ENCODE data around the gene KCNJ15. TPM values are rescaled to one million over a fixed set of nuclear protein-coding genes. Genes with fewer than 3 reads are reported as not detected.

KCNJ15 gene
- total RNA-seq, 4 donors from 2014 or later, result 0.14 to 0.16 TPM; not detected in 2

DNA sequence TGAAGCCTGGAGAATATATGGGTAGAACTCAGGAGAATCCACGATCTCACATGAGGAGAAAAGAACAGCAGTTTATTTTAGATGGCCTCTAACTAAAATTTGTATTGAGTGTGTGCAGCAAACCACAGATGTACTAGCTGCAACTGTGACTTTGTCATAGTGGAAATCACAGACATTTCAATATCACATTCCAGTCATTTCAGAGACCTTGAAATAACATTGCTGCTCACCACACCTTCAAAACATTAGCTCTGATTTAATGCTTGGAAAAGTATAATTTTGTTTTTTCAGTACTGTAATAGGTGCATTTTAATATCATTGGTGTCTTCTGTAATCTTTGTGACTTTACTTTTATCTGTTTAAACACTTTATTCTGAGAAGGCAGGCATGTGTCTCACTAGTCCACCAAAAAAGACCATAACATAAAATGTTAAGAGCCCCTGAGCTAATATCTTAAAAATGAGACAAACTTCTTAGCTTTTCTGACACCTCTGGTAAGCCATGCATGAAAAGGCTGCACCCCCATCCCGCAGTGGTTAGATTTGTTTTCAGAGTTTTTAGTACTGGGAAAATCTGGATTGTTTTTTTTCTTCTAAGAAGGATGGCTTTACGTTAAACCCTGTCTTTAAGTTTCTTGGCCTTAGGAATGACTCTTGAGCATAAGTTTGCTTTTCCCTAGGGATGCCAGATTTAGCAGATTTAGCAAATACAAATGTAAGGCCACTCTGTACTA, 30.1 kb downstream of the KCNJ15 start:
- in situ Hi-C loops (cut with MboI; ENCODE audit: low pct_ligation_motif_present in 1 of 4, low pct_unique_long_range_greater_than_20kb in 1 of 4, low sequenced_read_pairs in 3 of 4) (no loop called here), intact Hi-C loops (cut with DNase I; ENCODE audit: low total_unique reads) (no loop called here)
- H3K4me3 ChIP-seq, result no peak overlapping the region
- no peak for DNase-seq
- H3K4me1 ChIP-seq, result peaks cover 0 to 9% (median 0%) of the 10 kb centered on the region in 4 donors
- TF ChIP-seq POLR2AphosphoS5 (IDR thresholded peaks at IDR 0.05), result no peak
- no peak overlapping the region for H3K27ac ChIP-seq
- H3K9me3 ChIP-seq, result no peaks in the 10 kb centered on the region
- WGBS, 2 donors (ENCODE audit: low coverage in 1 of 2), result 75 to 77% methylated on average over 2 to 3 of the region's 3 CpGs
- H3K36me3 ChIP-seq, result no peaks in the 10 kb centered on the region
- no peaks in the 10 kb centered on the region for H3K27me3 ChIP-seq

DNA sequence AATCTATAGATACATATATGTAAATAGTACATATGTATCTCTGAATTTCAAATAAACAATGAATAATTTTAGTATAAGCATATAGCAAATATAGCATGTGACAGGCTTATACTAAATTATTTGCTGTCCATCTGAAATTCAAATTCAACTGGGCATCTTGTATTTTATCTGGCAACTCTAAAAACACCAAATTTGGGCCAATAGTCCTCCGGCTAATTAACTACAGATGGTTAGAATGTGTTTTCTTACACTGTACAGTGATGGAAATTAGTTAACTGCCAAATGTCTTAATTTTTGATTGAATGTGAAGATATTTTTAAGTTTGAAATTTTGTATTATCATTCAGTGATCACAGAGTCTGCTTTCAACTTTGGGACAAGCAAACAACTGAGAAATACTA, 30.7 kb downstream of the KCNJ15 start:
- no peaks in the 10 kb centered on the region for H3K27me3 ChIP-seq
- TF ChIP-seq POLR2AphosphoS5 (IDR thresholded peaks at IDR 0.05) (no peak), EP300 (IDR thresholded peaks at IDR 0.05; ENCODE audit: low read depth) (no peak), POLR2A (IDR thresholded peaks at IDR 0.05) (no peak)
- TF ChIP-seq, protein P1, sequence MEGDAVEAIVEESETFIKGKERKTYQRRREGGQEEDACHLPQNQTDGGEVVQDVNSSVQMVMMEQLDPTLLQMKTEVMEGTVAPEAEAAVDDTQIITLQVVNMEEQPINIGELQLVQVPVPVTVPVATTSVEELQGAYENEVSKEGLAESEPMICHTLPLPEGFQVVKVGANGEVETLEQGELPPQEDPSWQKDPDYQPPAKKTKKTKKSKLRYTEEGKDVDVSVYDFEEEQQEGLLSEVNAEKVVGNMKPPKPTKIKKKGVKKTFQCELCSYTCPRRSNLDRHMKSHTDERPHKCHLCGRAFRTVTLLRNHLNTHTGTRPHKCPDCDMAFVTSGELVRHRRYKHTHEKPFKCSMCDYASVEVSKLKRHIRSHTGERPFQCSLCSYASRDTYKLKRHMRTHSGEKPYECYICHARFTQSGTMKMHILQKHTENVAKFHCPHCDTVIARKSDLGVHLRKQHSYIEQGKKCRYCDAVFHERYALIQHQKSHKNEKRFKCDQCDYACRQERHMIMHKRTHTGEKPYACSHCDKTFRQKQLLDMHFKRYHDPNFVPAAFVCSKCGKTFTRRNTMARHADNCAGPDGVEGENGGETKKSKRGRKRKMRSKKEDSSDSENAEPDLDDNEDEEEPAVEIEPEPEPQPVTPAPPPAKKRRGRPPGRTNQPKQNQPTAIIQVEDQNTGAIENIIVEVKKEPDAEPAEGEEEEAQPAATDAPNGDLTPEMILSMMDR (IDR thresholded peaks at IDR 0.05), result no peak
- WGBS, 2 donors (ENCODE audit: low coverage in 1 of 2), result 83 to 98% methylated on average over 1 of the region's 1 CpG
- in situ Hi-C loops (cut with MboI; ENCODE audit: low pct_ligation_motif_present in 1 of 4, low pct_unique_long_range_greater_than_20kb in 1 of 4, low sequenced_read_pairs in 3 of 4), result no loop called here
- no peak overlapping the region for H3K4me3 ChIP-seq
- no peak overlapping the region for H3K27ac ChIP-seq
- intact Hi-C loops (cut with DNase I; ENCODE audit: low total_unique reads), result no loop called here
- H3K4me1 ChIP-seq, result peaks cover 0 to 9% (median 0%) of the 10 kb centered on the region in 4 donors
- no peaks in the 10 kb centered on the region for H3K9me3 ChIP-seq
- no peak for DNase-seq
- H3K36me3 ChIP-seq, result no peaks in the 10 kb centered on the region

DNA sequence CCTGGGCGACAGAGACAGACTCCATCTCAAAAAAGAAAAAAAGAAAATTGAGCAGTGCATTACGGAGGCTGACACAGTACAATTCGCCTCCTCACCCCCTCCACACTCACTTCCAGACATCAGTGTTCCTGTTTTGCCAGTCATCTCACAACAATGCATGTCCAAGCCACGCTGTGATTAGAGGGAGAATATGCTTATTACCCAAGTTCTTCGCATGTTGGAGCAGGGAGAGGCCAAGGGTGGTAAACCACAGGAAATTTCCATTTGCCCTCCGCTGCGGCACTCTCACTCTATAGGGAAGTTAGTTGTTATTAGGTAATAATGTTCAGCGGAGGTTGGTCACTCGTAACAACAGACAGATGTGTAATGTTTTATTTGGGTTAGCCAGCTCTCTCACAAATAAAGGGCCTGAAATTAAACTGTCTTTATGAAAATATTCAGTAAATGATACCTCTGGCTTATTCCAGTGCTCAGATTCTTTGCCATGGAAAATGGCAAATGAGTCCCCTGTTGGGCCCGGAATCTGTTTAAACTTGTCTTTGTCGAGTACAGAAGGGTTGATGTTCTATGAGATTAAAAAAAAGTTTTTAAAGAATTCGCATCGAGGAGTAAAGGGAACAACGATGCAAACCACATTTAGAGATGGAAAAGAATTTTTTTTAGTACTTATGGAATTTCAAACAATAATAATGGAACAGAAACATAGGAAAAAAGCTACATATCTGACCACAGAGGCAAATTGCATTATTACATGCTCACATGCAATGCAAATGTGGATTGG, 33.1 kb downstream of the KCNJ15 start:
- in situ Hi-C loops (cut with MboI; ENCODE audit: low pct_ligation_motif_present in 1 of 4, low pct_unique_long_range_greater_than_20kb in 1 of 4, low sequenced_read_pairs in 3 of 4), result no loop called here
- 72 to 77% methylated on average over 12 to 14 of the region's 14 CpGs for WGBS, 2 donors (ENCODE audit: low coverage in 1 of 2)
- Histone ChIP-seq H3K27ac (no peak overlapping the region), H3K27me3 (no peaks in the 10 kb centered on the region), H3K9me3 (no peaks in the 10 kb centered on the region), H3K4me1 (peaks cover 0 to 15% (median 4%) of the 10 kb centered on the region in 4 donors), H3K36me3 (no peaks in the 10 kb centered on the region), H3K4me3 (no peak overlapping the region)
- TF ChIP-seq EP300 (IDR thresholded peaks at IDR 0.05; ENCODE audit: low read depth) (no peak), POLR2A (IDR thresholded peaks at IDR 0.05) (no peak), POLR2AphosphoS5 (IDR thresholded peaks at IDR 0.05) (no peak)
- TF ChIP-seq, protein P1 (IDR thresholded peaks at IDR 0.05), result no peak
- DNase-seq, result peak; percentile 16
- intact Hi-C loops (cut with DNase I; ENCODE audit: low total_unique reads), result loop anchor here (5.0 kb wide), 1 partner anchor 1108 kb away; no protein-coding TSS in a partner anchor

DNA sequence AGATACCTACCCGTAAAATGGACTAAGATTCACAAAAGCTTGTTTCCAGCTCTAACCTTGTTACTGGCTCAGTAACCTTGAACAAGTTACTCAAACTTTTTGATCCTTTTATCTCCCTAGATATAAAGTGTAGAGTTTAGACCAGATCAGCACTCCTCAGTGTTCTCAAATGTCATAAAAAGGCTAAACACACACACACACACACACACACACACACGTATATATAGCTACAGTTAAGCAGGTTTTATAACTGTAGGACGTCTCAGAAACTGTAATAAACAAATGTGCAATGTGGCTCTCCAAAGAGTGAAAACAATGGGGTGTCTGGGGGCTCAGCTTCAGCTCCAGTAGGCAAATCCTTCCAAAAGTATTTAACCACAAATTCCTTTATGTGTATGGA, 34.0 kb downstream of the KCNJ15 start:
- in situ Hi-C loops (cut with MboI; ENCODE audit: low pct_ligation_motif_present in 1 of 4, low pct_unique_long_range_greater_than_20kb in 1 of 4, low sequenced_read_pairs in 3 of 4), result no loop called here

More for the DNA sequence above, 34.0 kb downstream of the KCNJ15 start:
- WGBS, 2 donors (ENCODE audit: low coverage in 1 of 2), result 33 to 37% methylated on average over 3 of the region's 3 CpGs
- Histone ChIP-seq H3K27ac (no peak overlapping the region), H3K4me3 (no peak overlapping the region), H3K9me3 (no peaks in the 10 kb centered on the region), H3K27me3 (no peaks in the 10 kb centered on the region), H3K36me3 (no peaks in the 10 kb centered on the region), H3K4me1 (peaks cover 0 to 15% (median 4%) of the 10 kb centered on the region in 4 donors)
- no peak for DNase-seq
- intact Hi-C loops (cut with DNase I; ENCODE audit: low total_unique reads), result loop anchor here (5.0 kb wide), 1 partner anchor 1109 kb away; no protein-coding TSS in a partner anchor
- TF ChIP-seq POLR2A (IDR thresholded peaks at IDR 0.05) (no peak), EP300 (IDR thresholded peaks at IDR 0.05; ENCODE audit: low read depth) (no peak), POLR2AphosphoS5 (IDR thresholded peaks at IDR 0.05) (no peak)
- TF ChIP-seq, protein P1 (IDR thresholded peaks at IDR 0.05), result no peak

Measured in transverse colon (tissue), 4 donors.